ENCODE data around the gene MYH13.
"Not testable (repeated sequence)": the region's sequence is repeated elsewhere in the genome, so short reads cannot be mapped to it uniquely, and the experiment has no call there.

Gene MYH13

GRCh38 chr17:10295728-10296343 is 77.0 kb downstream of the MYH13 start:
- no peak for DNase-seq

DNA sequence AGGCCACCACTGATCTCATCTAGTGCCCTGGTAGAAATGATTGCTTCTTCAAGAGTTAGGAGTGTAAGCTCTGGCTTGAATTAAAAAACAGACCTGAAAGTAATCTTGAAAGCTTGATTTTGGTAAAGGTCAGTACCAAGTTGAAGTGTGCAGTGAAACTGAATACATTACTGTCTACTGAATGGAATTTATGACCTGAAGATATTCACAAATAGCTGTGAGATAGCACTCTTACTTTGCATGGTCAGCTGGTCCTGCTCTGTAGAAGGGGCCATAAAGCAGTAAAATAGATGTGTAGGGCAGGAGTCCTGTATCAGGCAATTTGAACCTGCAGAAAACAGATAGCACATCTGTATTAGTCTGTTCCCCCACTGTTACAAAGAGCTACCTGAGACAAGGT is 78.6 kb downstream of the MYH13 start:
- no peak for DNase-seq

DNA sequence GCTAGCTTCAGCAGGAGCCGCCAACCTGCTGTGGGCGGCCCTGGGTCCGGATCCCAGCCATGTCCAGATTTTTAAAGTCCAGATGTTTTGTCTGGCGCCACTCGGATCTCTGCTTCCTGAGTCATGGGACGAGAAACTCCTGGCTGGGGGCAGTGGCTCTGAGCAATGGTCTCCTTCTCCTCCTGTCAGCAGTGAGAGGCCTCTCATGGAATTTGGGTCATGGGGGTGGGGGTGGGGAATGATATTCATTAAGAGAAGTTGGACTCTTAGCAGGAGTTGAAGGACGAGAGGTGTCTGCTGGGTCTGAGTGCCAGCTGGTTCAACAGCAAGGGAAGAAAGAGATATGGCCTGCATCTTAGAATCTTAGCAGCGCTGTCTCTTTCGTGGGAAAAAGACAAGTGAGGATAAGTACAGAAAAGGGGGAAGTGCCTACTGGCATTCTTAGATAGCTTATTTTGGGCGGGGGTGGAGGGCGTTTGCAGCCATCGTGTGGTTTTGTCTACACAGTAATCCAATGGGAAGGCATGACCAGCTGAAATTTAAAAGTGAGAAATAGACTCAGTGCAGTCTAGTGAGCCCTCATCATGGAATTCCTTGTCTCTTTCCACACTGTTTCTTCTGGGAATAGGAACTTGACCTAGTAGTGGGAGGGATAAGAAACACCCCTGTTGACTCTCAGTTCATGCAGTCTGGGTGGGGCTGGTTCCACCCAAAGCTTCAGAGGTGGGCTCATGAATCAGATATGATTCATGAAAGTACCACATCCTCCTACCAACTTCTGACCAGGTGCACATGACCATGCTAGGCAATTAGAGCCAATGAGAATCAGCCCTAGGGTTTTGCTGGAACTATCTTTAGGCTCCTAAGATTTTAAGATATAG is 80.5 kb downstream of the MYH13 start:
- no peak for DNase-seq

DNA sequence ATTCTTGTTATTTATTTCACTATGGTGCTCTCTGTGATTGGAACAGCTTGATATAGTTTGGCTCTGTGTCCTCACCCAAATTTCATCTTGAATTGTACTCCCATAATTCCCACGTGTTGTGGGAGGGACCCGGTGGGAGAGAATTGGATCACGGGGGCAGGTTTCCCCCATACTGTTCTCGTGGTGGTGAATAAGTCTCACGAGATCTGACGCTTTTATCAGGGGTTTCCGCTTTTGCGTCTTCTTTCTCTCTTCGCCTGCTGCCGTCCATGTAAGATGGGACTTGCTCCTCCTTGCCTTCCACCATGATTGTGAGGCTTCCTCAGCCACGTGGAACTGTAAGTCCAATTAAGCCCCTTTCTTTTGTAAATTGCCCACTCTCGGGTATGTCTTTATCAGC is 81.2 kb downstream of the MYH13 start:
- DNase-seq = not testable (repeated sequence)

GRCh38 chr17:10290041-10290440 is 82.8 kb downstream of the MYH13 start:
- DNase-seq = no peak

GRCh38 chr17:10286324-10286723 is 86.5 kb downstream of the MYH13 start:
- DNase-seq = no peak

- no peak for DNase-seq
Observed at GRCh38 chr17:10285896-10286295, 86.9 kb downstream of the MYH13 start.

- DNase-seq = no peak
Observed at GRCh38 chr17:10280068-10280467, 92.7 kb downstream of the MYH13 start.

GRCh38 chr17:10278218-10278617 is 94.6 kb downstream of the MYH13 start:
- DNase-seq = no peak

DNA sequence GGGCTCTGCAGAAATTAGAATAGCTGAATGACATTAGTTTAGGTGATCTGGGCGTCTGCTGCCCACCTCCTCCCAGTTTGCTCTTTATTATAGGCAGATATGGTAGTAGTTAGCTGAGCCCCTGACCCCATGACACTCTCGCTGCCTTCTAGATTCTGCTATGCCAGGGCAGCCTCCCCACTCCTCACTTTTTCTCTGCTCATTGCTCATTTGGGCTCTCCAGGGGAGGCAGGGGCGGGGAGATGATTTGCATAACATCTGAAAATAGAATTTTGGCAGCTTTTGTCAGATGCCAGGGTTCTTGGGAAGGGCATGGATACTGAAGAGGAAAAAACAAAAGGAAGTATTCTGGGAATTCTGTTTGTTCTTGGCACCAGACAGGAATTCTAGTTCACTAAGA is 96.4 kb downstream of the MYH13 start:
- DNase-seq = no peak

- no peak for DNase-seq
Observed at GRCh38 chr17:10275418-10275817, 97.4 kb downstream of the MYH13 start.

DNA sequence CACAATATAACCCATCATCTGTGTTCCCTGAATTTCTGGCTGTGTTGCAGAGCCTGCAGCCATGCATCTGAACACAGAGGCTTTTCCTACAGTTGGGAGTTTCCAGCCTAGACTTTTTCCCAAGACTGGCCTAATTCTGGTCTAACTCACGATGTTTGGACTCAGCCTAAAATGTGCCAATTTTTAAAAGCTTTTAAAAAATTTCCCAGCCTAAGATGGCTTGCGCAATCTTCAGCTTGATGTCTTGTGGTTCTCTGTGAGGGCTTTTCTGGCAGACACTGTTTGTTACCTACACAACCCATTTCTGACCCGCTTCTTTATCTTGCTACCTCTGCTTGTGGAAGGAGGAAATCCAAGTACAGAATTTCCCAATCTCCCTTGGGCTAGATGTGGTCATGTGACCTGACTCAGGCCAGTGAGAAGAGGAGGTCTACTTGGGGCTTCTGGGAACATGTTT is 101.7 kb downstream of the MYH13 start:
- DNase-seq = no peak

DNA sequence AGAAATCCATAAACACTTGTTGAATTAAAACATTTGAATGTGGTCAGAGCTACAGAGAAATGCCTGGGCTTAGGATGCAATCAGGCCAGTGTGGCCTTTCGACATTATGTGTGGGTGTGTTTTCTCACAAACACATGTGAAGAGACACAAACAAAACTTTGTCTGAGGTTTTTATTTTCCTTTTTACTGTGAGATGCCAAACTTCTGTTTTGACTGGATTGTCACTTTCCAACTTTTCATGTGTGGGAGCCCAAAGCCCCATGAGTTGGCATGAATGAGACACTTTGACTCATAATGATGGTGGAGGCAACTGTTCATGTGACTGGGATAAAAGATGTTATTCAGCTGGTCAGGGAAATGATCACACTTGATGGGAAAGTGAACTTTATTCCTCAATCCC is 102.5 kb downstream of the MYH13 start:
- DNase-seq = no peak

DNA sequence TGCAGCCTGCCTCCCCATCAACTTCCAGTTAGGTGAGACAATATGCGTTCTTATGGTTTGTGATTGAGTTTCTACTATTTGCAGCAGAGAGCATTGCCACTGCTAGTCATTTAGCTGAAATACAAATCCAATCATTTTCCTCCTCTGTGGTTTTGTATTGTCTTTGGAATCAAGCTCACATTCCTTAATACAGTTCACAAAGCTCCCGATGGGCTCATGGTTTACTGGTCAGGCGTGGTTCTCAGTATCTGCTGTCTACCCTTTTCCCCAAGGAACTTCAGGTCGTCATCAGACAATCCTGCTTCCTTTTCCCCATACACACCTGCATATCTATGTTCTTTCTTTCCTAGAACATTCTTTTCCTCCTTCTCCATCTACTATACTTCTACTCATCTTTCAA is 104.8 kb downstream of the MYH13 start:
- DNase-seq = no peak

DNA sequence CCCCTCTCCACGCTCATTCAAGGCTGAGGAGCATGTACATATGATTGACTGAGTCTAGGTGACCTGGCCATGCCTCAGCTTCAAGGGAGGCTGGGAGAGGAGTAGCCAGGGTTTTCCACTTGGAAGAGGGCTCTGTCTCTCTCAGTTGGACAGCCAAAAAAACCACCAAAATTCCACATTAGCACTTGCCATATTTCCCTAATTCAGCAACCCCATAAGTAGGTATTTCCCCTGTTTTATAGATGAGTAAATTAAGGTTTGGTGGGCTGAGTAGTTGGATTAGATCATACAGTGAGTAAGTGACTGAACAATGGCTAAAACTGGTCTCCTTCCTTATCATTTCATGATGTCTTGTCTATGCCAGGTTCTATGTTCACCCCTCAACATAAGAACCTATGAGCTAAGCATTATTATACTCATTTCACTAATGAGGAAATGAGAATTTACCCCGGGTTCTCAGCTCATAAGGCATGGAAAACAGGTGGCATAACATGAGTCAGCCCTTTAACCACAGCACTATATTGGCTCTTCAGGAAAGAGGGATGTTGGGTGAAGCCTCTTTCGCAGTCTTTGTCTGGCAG is 106.4 kb downstream of the MYH13 start:
- DNase-seq = no peak

GRCh38 chr17:10265100-10265810 is 107.6 kb downstream of the MYH13 start:
- DNase-seq = no peak

DNA sequence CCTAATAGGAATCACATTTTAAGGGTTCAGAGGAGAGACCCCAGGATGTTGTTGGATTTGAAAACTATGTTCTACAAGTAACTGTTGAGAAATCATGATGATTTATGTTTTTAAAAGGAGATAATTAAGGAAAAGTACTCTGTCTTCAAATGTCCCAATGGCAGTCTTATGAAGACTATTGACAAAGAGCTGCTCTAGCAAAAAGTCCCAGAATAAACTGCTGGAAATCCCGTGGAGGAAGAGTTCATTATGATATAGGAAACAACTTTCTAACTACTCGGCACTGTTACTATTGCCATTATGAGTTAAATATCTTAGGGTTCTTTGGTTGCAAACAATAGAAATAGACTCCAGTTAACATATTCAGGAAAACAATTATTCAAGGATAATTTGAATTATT is 108.8 kb downstream of the MYH13 start:
- no peak for DNase-seq

DNA sequence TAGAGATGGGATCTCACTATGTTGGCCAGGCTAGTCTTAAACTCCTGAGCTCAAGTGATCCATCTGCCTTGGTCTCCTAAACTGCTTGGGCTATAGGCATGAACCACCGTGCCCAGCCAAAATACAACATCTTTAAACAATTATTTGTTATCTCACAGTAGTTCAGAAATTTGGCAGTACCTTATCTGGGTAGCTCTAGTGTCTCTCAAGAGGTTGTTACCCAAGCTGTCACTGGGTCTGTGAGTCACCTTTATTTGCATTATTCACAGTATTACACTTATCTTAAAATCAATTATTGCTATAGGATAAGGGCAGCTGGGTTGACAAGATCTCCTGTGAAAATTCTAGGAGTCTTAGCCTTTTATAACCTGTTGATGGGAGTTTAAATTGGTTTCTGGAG is 110.4 kb downstream of the MYH13 start:
- no peak for DNase-seq

GRCh38 chr17:10261098-10261497 is 111.7 kb downstream of the MYH13 start:
- no peak for DNase-seq

GRCh38 chr17:10251212-10251948 is 121.4 kb downstream of the MYH13 start:
- no peak for DNase-seq

Data from DMS 273 treated with DMSO at 0.1 percent for 48 hours (cell line).